Measurements from ENCODE around the gene TFDP1.

DNA sequence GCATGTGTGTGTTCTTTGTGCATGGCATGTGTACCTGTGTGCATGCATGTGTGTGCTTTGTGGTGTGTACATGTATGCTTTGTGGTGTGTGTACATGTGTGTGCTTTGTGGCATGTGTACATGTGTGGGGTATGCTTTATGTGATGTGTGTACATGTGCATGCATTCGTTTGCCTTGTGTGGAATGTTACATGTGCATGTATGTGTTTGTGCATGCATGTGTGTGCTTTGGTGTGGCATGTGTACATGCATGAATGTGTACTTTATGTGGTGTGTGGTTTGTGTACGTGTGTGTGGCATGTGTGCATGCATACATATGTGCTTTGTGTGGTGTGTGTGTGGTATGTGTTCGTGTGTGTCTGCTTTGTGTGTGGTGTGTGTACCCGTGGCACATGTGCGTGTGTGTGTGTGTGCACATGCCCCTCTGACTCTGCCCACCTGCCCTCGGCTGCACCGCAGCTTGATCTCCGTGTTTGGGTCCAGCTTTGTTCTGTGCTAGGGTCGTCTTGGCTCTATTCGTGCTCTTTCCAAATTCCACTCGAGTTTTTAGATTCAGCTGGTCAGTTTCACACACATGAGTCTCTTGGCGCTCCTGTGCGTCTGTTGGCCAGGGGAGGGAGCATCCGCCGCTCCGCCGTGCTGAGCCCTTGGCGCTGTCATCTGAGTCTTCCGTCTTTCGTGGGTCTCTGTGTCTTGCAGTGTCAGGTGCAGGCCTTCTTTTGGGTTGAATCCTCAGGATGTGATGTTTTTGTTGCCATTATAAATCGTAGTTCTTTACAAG lies 46.5 kb upstream of the TFDP1 start:
- TF ChIP-seq, protein P1, sequence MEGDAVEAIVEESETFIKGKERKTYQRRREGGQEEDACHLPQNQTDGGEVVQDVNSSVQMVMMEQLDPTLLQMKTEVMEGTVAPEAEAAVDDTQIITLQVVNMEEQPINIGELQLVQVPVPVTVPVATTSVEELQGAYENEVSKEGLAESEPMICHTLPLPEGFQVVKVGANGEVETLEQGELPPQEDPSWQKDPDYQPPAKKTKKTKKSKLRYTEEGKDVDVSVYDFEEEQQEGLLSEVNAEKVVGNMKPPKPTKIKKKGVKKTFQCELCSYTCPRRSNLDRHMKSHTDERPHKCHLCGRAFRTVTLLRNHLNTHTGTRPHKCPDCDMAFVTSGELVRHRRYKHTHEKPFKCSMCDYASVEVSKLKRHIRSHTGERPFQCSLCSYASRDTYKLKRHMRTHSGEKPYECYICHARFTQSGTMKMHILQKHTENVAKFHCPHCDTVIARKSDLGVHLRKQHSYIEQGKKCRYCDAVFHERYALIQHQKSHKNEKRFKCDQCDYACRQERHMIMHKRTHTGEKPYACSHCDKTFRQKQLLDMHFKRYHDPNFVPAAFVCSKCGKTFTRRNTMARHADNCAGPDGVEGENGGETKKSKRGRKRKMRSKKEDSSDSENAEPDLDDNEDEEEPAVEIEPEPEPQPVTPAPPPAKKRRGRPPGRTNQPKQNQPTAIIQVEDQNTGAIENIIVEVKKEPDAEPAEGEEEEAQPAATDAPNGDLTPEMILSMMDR (IDR thresholded peaks at IDR 0.05), result no peak
- TF ChIP-seq POLR2A (IDR thresholded peaks at IDR 0.05), result no peak
- TF ChIP-seq EP300 (IDR thresholded peaks at IDR 0.05), result no peak
- TF ChIP-seq POLR2AphosphoS5 (IDR thresholded peaks at IDR 0.05), result no peak

Data from sigmoid colon (tissue), 4 donors.